GM12872 (cell line): ENCODE results near the gene STH.

Source experiments
- CTCF ChIP-seq: IDR thresholded peaks from 3 replicates; pipeline ENCODE4 v1.5.1; 2011; ENCODE audit warnings: low read depth, mild to moderate bottlenecking, low read length, moderate library complexity; ENCODE audit not compliant: insufficient read depth

STH gene

GRCh38 chr17:45995627-45996270 lies 3.3 kb upstream of the STH start:
- TF ChIP-seq CTCF = no peak

DNA sequence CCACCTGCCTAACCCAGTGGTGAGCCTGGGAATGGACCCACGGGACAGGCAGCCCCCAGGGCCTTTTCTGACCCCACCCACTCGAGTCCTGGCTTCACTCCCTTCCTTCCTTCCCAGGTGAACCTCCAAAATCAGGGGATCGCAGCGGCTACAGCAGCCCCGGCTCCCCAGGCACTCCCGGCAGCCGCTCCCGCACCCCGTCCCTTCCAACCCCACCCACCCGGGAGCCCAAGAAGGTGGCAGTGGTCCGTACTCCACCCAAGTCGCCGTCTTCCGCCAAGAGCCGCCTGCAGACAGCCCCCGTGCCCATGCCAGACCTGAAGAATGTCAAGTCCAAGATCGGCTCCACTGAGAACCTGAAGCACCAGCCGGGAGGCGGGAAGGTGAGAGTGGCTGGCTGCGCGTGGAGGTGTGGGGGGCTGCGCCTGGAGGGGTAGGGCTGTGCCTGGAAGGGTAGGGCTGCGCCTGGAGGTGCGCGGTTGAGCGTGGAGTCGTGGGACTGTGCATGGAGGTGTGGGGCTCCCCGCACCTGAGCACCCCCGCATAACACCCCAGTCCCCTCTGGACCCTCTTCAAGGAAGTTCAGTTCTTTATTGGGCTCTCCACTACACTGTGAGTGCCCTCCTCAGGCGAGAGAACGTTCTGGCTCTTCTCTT lies 2.6 kb upstream of the STH start:
- TF ChIP-seq CTCF = no peak

DNA sequence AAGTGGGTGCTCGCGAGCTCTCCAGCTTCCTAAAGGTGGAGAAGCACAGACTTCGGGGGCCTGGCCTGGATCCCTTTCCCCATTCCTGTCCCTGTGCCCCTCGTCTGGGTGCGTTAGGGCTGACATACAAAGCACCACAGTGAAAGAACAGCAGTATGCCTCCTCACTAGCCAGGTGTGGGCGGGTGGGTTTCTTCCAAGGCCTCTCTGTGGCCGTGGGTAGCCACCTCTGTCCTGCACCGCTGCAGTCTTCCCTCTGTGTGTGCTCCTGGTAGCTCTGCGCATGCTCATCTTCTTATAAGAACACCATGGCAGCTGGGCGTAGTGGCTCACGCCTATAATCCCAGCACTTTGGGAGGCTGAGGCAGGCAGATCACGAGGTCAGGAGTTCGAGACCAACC lies 1.9 kb upstream of the STH start:
- TF ChIP-seq CTCF = no peak

DNA sequence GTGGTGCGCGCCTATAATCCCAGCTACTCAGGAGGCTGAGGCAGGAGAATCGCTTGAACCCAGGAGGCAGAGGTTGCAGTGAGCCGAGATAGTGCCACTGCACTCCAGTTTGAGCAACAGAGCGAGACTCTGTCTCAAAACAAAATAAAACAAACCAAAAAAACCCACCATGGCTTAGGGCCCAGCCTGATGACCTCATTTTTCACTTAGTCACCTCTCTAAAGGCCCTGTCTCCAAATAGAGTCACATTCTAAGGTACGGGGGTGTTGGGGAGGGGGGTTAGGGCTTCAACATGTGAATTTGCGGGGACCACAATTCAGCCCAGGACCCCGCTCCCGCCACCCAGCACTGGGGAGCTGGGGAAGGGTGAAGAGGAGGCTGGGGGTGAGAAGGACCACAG lies 1.4 kb upstream of the STH start:
- no peak for TF ChIP-seq CTCF

- no peak for TF ChIP-seq CTCF
These were observed 845 bp downstream of the STH start for GRCh38 chr17:45999900-46000290.

GRCh38 chr17:46000292-46000691 lies 1.2 kb downstream of the STH start:
- no peak for TF ChIP-seq CTCF

- TF ChIP-seq CTCF = no peak
These were observed 1.7 kb downstream of the STH start for GRCh38 chr17:46000757-46001156.
